ENCODE results near the gene EPS8L2.

Gene EPS8L2

GRCh38 chr11:760236-760635, 54.2 kb downstream of the EPS8L2 start:
- peaks cover 31 to 51% of the 10 kb centered on the region in 2 donors for H3K36me3 ChIP-seq (ENCODE audit: control insufficient read depth in 2 of 2, insufficient read depth in 2 of 2, low read length in 2 of 2)

GRCh38 chr11:761526-762108, 55.6 kb downstream of the EPS8L2 start:
- peaks cover 7 to 8% of the 10 kb centered on the region in 2 donors for H3K4me1 ChIP-seq (ENCODE audit: control insufficient read depth in 2 of 2, insufficient read depth in 2 of 2, low read length in 2 of 2)
- H3K27ac ChIP-seq (ENCODE audit: low read depth in 2 of 2, low read length in 2 of 2), result no peak overlapping the region
- peaks cover 38 to 54% of the 10 kb centered on the region in 2 donors for H3K36me3 ChIP-seq (ENCODE audit: control insufficient read depth in 2 of 2, insufficient read depth in 2 of 2, low read length in 2 of 2)
- H3K4me3 ChIP-seq (ENCODE audit: low read length in 2 of 2), result no peak overlapping the region
- no peaks in the 10 kb centered on the region for H3K27me3 ChIP-seq (ENCODE audit: control insufficient read depth in 2 of 2, insufficient read depth in 2 of 2, low read length in 2 of 2)
- H3K9ac ChIP-seq (ENCODE audit: low read depth in 1 of 2, low read length in 2 of 2), result no peak overlapping the region
- no peaks in the 10 kb centered on the region for H3K9me3 ChIP-seq (ENCODE audit: control insufficient read depth in 2 of 2, low read length in 2 of 2)

More at GRCh38 chr11:760236-760635, 54.2 kb downstream of the EPS8L2 start:
- Histone ChIP-seq H3K4me3 (ENCODE audit: low read length in 2 of 2) (no peak overlapping the region), H3K4me1 (ENCODE audit: control insufficient read depth in 2 of 2, insufficient read depth in 2 of 2, low read length in 2 of 2) (peaks cover 7 to 8% of the 10 kb centered on the region in 2 donors), H3K27me3 (ENCODE audit: control insufficient read depth in 2 of 2, insufficient read depth in 2 of 2, low read length in 2 of 2) (no peaks in the 10 kb centered on the region), H3K9me3 (ENCODE audit: control insufficient read depth in 2 of 2, low read length in 2 of 2) (no peaks in the 10 kb centered on the region), H3K9ac (ENCODE audit: low read depth in 1 of 2, low read length in 2 of 2) (no peak overlapping the region), H3K27ac (ENCODE audit: low read depth in 2 of 2, low read length in 2 of 2) (no peak overlapping the region)

GRCh38 chr11:762421-763072, 56.5 kb downstream of the EPS8L2 start:
- H3K9ac ChIP-seq (ENCODE audit: low read depth in 1 of 2, low read length in 2 of 2), result no peak overlapping the region

GRCh38 chr11:763073-763463, 57.0 kb downstream of the EPS8L2 start:
- Histone ChIP-seq H3K4me3 (ENCODE audit: low read length in 2 of 2) (no peak overlapping the region), H3K9ac (ENCODE audit: low read depth in 1 of 2, low read length in 2 of 2) (peak overlapping the region in 1 of 2 donors; percentile 12), H3K36me3 (ENCODE audit: control insufficient read depth in 2 of 2, insufficient read depth in 2 of 2, low read length in 2 of 2) (peaks cover 34 to 55% of the 10 kb centered on the region in 2 donors), H3K27ac (ENCODE audit: low read depth in 2 of 2, low read length in 2 of 2) (peak overlapping the region; percentile 57 to 68), H3K27me3 (ENCODE audit: control insufficient read depth in 2 of 2, insufficient read depth in 2 of 2, low read length in 2 of 2) (no peaks in the 10 kb centered on the region), H3K4me1 (ENCODE audit: control insufficient read depth in 2 of 2, insufficient read depth in 2 of 2, low read length in 2 of 2) (peaks cover 7 to 8% of the 10 kb centered on the region in 2 donors), H3K9me3 (ENCODE audit: control insufficient read depth in 2 of 2, low read length in 2 of 2) (no peaks in the 10 kb centered on the region)

More at GRCh38 chr11:762421-763072, 56.5 kb downstream of the EPS8L2 start:
- Histone ChIP-seq H3K36me3 (ENCODE audit: control insufficient read depth in 2 of 2, insufficient read depth in 2 of 2, low read length in 2 of 2) (peaks cover 36 to 56% of the 10 kb centered on the region in 2 donors), H3K4me1 (ENCODE audit: control insufficient read depth in 2 of 2, insufficient read depth in 2 of 2, low read length in 2 of 2) (peaks cover 7 to 8% of the 10 kb centered on the region in 2 donors), H3K4me3 (ENCODE audit: low read length in 2 of 2) (no peak overlapping the region), H3K27me3 (ENCODE audit: control insufficient read depth in 2 of 2, insufficient read depth in 2 of 2, low read length in 2 of 2) (no peaks in the 10 kb centered on the region), H3K27ac (ENCODE audit: low read depth in 2 of 2, low read length in 2 of 2) (peak overlapping the region; percentile 57 to 68), H3K9me3 (ENCODE audit: control insufficient read depth in 2 of 2, low read length in 2 of 2) (no peaks in the 10 kb centered on the region)

- H3K4me3 ChIP-seq (ENCODE audit: low read length in 2 of 2), result no peak overlapping the region
- H3K27me3 ChIP-seq (ENCODE audit: control insufficient read depth in 2 of 2, insufficient read depth in 2 of 2, low read length in 2 of 2), result no peaks in the 10 kb centered on the region
- peak overlapping the region in 1 of 2 donors; percentile 38 for H3K27ac ChIP-seq (ENCODE audit: low read depth in 2 of 2, low read length in 2 of 2)
- H3K4me1 ChIP-seq (ENCODE audit: control insufficient read depth in 2 of 2, insufficient read depth in 2 of 2, low read length in 2 of 2), result peaks cover 7 to 8% of the 10 kb centered on the region in 2 donors
- H3K9me3 ChIP-seq (ENCODE audit: control insufficient read depth in 2 of 2, low read length in 2 of 2), result no peaks in the 10 kb centered on the region
- peaks cover 34 to 54% of the 10 kb centered on the region in 2 donors for H3K36me3 ChIP-seq (ENCODE audit: control insufficient read depth in 2 of 2, insufficient read depth in 2 of 2, low read length in 2 of 2)
- peak overlapping the region in 1 of 2 donors; percentile 12 for H3K9ac ChIP-seq (ENCODE audit: low read depth in 1 of 2, low read length in 2 of 2)
Observed at GRCh38 chr11:763549-764321, 57.7 kb downstream of the EPS8L2 start.

GRCh38 chr11:764322-765024, 58.4 kb downstream of the EPS8L2 start:
- H3K4me1 ChIP-seq (ENCODE audit: control insufficient read depth in 2 of 2, insufficient read depth in 2 of 2, low read length in 2 of 2), result peaks cover 7 to 8% of the 10 kb centered on the region in 2 donors
- no peaks in the 10 kb centered on the region for H3K9me3 ChIP-seq (ENCODE audit: control insufficient read depth in 2 of 2, low read length in 2 of 2)
- H3K9ac ChIP-seq (ENCODE audit: low read depth in 1 of 2, low read length in 2 of 2), result no peak overlapping the region
- no peak overlapping the region for H3K4me3 ChIP-seq (ENCODE audit: low read length in 2 of 2)
- no peaks in the 10 kb centered on the region for H3K27me3 ChIP-seq (ENCODE audit: control insufficient read depth in 2 of 2, insufficient read depth in 2 of 2, low read length in 2 of 2)
- H3K36me3 ChIP-seq (ENCODE audit: control insufficient read depth in 2 of 2, insufficient read depth in 2 of 2, low read length in 2 of 2), result peaks cover 34 to 50% of the 10 kb centered on the region in 2 donors
- H3K27ac ChIP-seq (ENCODE audit: low read depth in 2 of 2, low read length in 2 of 2), result no peak overlapping the region

GRCh38 chr11:765025-765801, 59.2 kb downstream of the EPS8L2 start:
- Histone ChIP-seq H3K36me3 (ENCODE audit: control insufficient read depth in 2 of 2, insufficient read depth in 2 of 2, low read length in 2 of 2) (peaks cover 32 to 50% of the 10 kb centered on the region in 2 donors), H3K27ac (ENCODE audit: low read depth in 2 of 2, low read length in 2 of 2) (no peak overlapping the region), H3K4me1 (ENCODE audit: control insufficient read depth in 2 of 2, insufficient read depth in 2 of 2, low read length in 2 of 2) (peaks cover 7 to 8% of the 10 kb centered on the region in 2 donors), H3K4me3 (ENCODE audit: low read length in 2 of 2) (no peak overlapping the region), H3K9ac (ENCODE audit: low read depth in 1 of 2, low read length in 2 of 2) (no peak overlapping the region), H3K27me3 (ENCODE audit: control insufficient read depth in 2 of 2, insufficient read depth in 2 of 2, low read length in 2 of 2) (no peaks in the 10 kb centered on the region), H3K9me3 (ENCODE audit: control insufficient read depth in 2 of 2, low read length in 2 of 2) (no peaks in the 10 kb centered on the region)

- Histone ChIP-seq H3K27me3 (ENCODE audit: control insufficient read depth in 2 of 2, insufficient read depth in 2 of 2, low read length in 2 of 2) (no peaks in the 10 kb centered on the region), H3K36me3 (ENCODE audit: control insufficient read depth in 2 of 2, insufficient read depth in 2 of 2, low read length in 2 of 2) (peaks cover 35 to 51% of the 10 kb centered on the region in 2 donors), H3K27ac (ENCODE audit: low read depth in 2 of 2, low read length in 2 of 2) (no peak overlapping the region), H3K4me3 (ENCODE audit: low read length in 2 of 2) (no peak overlapping the region), H3K9me3 (ENCODE audit: control insufficient read depth in 2 of 2, low read length in 2 of 2) (no peaks in the 10 kb centered on the region), H3K9ac (ENCODE audit: low read depth in 1 of 2, low read length in 2 of 2) (no peak overlapping the region), H3K4me1 (ENCODE audit: control insufficient read depth in 2 of 2, insufficient read depth in 2 of 2, low read length in 2 of 2) (peaks cover 7 to 8% of the 10 kb centered on the region in 2 donors)
Observed at GRCh38 chr11:765802-766091, 59.7 kb downstream of the EPS8L2 start.

GRCh38 chr11:766106-766935, 60.3 kb downstream of the EPS8L2 start:
- Histone ChIP-seq H3K36me3 (ENCODE audit: control insufficient read depth in 2 of 2, insufficient read depth in 2 of 2, low read length in 2 of 2) (peaks cover 40 to 54% of the 10 kb centered on the region in 2 donors), H3K27ac (ENCODE audit: low read depth in 2 of 2, low read length in 2 of 2) (no peak overlapping the region), H3K27me3 (ENCODE audit: control insufficient read depth in 2 of 2, insufficient read depth in 2 of 2, low read length in 2 of 2) (no peaks in the 10 kb centered on the region), H3K4me3 (ENCODE audit: low read length in 2 of 2) (no peak overlapping the region), H3K4me1 (ENCODE audit: control insufficient read depth in 2 of 2, insufficient read depth in 2 of 2, low read length in 2 of 2) (peaks cover 7 to 8% of the 10 kb centered on the region in 2 donors), H3K9me3 (ENCODE audit: control insufficient read depth in 2 of 2, low read length in 2 of 2) (no peaks in the 10 kb centered on the region), H3K9ac (ENCODE audit: low read depth in 1 of 2, low read length in 2 of 2) (no peak overlapping the region)

All from mucosa of rectum (tissue), 2 donors.